Erythroblast (primary cell): ENCODE results near the gene CACNA1E.

ENCODE experiments used
- GATA1 ChIP-seq: IDR thresholded peaks from 2 replicates; pipeline ENCODE4 v1.6.1; 2011; ENCODE audit warnings: low read depth, mild to moderate bottlenecking, control low read depth, low read length, moderate library complexity
- POLR2A ChIP-seq: IDR thresholded peaks from 2 replicates; pipeline ENCODE4 v1.6.1; 2011; ENCODE audit warnings: mild to moderate bottlenecking, low read length

DNA sequence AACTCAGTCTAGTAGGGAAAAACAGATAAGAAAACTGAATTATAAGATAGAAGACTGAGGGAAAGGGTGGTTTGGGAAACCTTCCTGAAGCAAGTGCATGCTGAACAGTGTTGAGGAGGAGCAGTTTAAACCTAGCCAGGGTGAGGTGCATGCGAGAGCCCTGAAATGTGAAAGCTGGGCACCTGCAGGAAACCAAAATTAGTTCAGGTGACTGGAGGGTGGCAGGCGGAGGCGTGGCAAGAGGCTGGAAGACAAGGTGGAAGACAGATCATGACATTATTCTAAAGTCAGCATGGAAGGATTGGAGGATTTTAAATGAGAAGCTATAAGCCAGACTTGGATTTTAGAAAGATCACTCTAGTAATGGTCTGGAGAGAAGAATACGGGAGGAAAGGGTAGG, 75.1 kb downstream of the CACNA1E start:
- TF ChIP-seq POLR2A: no peak
- no peak for TF ChIP-seq GATA1
